PC-3 (cell line): ENCODE results near the gene KRTAP20-1.

ENCODE experiments used
- EZH2 ChIP-seq: fragments of 300-600 bp; sonication (generic); IDR thresholded peaks from one replicate; pipeline ENCODE4 v1.6.1; 2017; ENCODE audit warnings: antibody characterized with exemption, mild to moderate bottlenecking, low read length; ENCODE audit not compliant: unreplicated experiment
- TF ChIP-seq, protein P1 (sequence below): fragments of 300-600 bp; sonication (generic); conservative IDR thresholded peaks from 2 replicates; pipeline ENCODE4 v1.5.1; 2017; ENCODE audit warnings: antibody characterized with exemption, low read depth, mild to moderate bottlenecking, low read length

- TF ChIP-seq, protein P1, sequence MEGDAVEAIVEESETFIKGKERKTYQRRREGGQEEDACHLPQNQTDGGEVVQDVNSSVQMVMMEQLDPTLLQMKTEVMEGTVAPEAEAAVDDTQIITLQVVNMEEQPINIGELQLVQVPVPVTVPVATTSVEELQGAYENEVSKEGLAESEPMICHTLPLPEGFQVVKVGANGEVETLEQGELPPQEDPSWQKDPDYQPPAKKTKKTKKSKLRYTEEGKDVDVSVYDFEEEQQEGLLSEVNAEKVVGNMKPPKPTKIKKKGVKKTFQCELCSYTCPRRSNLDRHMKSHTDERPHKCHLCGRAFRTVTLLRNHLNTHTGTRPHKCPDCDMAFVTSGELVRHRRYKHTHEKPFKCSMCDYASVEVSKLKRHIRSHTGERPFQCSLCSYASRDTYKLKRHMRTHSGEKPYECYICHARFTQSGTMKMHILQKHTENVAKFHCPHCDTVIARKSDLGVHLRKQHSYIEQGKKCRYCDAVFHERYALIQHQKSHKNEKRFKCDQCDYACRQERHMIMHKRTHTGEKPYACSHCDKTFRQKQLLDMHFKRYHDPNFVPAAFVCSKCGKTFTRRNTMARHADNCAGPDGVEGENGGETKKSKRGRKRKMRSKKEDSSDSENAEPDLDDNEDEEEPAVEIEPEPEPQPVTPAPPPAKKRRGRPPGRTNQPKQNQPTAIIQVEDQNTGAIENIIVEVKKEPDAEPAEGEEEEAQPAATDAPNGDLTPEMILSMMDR: no peak
- TF ChIP-seq EZH2: no peak
These were observed 18.7 kb downstream of the KRTAP20-1 start, which contains the start of gene KRTAP20-2 for GRCh38 chr21:30634906-30635305.
